ENCODE measurements around the gene PRKN. TPM values are rescaled to one million over a fixed set of nuclear protein-coding genes. Genes with fewer than 3 reads are reported as not detected.

PRKN gene
- total RNA-seq, 1 experiment from 2014 or later, result 2.0 TPM

DNA sequence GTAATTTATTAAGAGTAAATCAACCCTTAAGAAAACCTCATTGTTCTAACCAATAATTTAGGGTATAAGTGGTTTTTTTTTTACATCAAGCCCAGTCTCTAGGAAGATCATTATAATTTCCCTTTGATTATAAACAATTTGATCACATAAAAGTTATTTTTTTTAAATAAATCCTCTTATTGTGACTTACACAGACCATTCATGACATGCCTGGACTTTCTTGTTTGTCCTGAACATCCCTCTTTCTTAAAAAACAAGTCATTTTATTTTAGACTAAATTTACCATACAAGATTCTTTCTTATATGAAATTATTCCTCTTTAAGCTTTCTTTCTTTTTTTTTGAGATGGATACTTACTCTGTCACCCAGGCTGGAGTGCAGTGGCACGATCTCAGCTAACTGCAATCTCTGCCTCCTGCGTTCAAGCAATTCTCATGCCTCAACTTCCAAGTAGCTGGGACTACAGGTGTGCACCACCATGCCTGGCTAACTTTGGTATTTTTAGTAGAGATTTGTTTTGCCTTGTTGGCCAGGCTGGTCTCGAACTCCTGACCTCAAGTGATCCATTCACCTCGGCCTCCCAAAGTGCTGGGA, 1400.1 kb downstream of the PRKN start:
- no peak overlapping the region for H2BK12ac ChIP-seq (ENCODE audit: insufficient read length, low read depth, low read length)
- H3K18ac ChIP-seq (ENCODE audit: insufficient read length, low read depth, low read length), result no peak overlapping the region
- no peaks in the 10 kb centered on the region for H4K20me1 ChIP-seq (ENCODE audit: control insufficient read depth, insufficient read depth, insufficient read length)
- H2BK5ac ChIP-seq (ENCODE audit: insufficient read length, low read length), result no peak overlapping the region
- H3K36me3 Mint-ChIP-seq (ENCODE audit: insufficient read depth in 1 of 3, low read depth in 3 of 3), result peaks cover 22 to 57% (median 35%) of the 10 kb centered on the region in 3 experiments
- no peaks in the 10 kb centered on the region for H3K27me3 ChIP-seq (ENCODE audit: insufficient read depth, low read length)
- no peak overlapping the region for H3K14ac ChIP-seq (ENCODE audit: insufficient read depth, low read length)
- H3K4me3 Mint-ChIP-seq, result no peak overlapping the region
- H2BK120ac ChIP-seq (ENCODE audit: low read depth, low read length, poor library complexity, severe bottlenecking), result no peak overlapping the region
- H3K27me3 Mint-ChIP-seq (ENCODE audit: low read depth), result no peaks in the 10 kb centered on the region; the same call in 1 of the 2 replicates
- H2AFZ ChIP-seq (ENCODE audit: low read length), result no peak overlapping the region
- peaks cover 60 to 66% of the 10 kb centered on the region in 2 experiments for H3K9me3 Mint-ChIP-seq
- H3K9me3 ChIP-seq (ENCODE audit: control insufficient read depth, low read depth, low read length), result peaks cover 19% of the 10 kb centered on the region
- no peak overlapping the region for H4K8ac ChIP-seq (replicated peaks; ENCODE audit: insufficient read length, low read depth, low read length)
- H3K79me1 ChIP-seq (ENCODE audit: insufficient read depth, low read depth, low read length, poor library complexity, severe bottlenecking), result no peaks in the 10 kb centered on the region
- no peak overlapping the region for H2BK20ac ChIP-seq (ENCODE audit: low read depth, low read length, poor library complexity, severe bottlenecking)
- no peak overlapping the region for H3K4ac ChIP-seq (ENCODE audit: low read depth, low read length)
- no peak overlapping the region for H2BK15ac ChIP-seq (ENCODE audit: low read depth, low read length)
- no peak overlapping the region for H3K23ac ChIP-seq (ENCODE audit: insufficient read length, low read depth, low read length)
- H3K4me2 ChIP-seq (ENCODE audit: insufficient read depth, insufficient read length, low read length), result no peak overlapping the region
- H3K79me2 ChIP-seq (ENCODE audit: insufficient read depth, low read length), result no peaks in the 10 kb centered on the region
- no peak overlapping the region for H3K27ac Mint-ChIP-seq
- no peaks in the 10 kb centered on the region for H3K4me1 ChIP-seq (ENCODE audit: insufficient read depth, low read length)
- H3K27ac ChIP-seq (ENCODE audit: insufficient read length, low read depth, low read length), result no peak overlapping the region
- TF ChIP-seq, protein P1, sequence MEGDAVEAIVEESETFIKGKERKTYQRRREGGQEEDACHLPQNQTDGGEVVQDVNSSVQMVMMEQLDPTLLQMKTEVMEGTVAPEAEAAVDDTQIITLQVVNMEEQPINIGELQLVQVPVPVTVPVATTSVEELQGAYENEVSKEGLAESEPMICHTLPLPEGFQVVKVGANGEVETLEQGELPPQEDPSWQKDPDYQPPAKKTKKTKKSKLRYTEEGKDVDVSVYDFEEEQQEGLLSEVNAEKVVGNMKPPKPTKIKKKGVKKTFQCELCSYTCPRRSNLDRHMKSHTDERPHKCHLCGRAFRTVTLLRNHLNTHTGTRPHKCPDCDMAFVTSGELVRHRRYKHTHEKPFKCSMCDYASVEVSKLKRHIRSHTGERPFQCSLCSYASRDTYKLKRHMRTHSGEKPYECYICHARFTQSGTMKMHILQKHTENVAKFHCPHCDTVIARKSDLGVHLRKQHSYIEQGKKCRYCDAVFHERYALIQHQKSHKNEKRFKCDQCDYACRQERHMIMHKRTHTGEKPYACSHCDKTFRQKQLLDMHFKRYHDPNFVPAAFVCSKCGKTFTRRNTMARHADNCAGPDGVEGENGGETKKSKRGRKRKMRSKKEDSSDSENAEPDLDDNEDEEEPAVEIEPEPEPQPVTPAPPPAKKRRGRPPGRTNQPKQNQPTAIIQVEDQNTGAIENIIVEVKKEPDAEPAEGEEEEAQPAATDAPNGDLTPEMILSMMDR (conservative IDR thresholded peaks at IDR 0.05), result no peak
- H2AK5ac ChIP-seq (ENCODE audit: insufficient read length, low read length), result no peak overlapping the region
- no CpG with 5 or more reads among the region's 4 CpGs for WGBS (ENCODE audit: extremely low coverage, insufficient read length, low lambda C conversion rate)
- no peak overlapping the region for H3K9ac ChIP-seq (ENCODE audit: extremely low read depth, insufficient read length, low read length)
- DNase-seq, result no peak
- no peak overlapping the region for H3T11ph ChIP-seq (ENCODE audit: low read length)
- no peaks in the 10 kb centered on the region for H3K23me2 ChIP-seq (ENCODE audit: insufficient read length, low read depth, low read length, poor library complexity, severe bottlenecking)
- H3K56ac ChIP-seq (ENCODE audit: insufficient read length, low read depth, low read length), result no peak overlapping the region
- no peak overlapping the region for H4K91ac ChIP-seq (ENCODE audit: insufficient read length, low read depth, low read length)
- H4K5ac ChIP-seq (ENCODE audit: insufficient read length, low read depth, low read length), result no peak overlapping the region
- peaks cover 23 to 25% of the 10 kb centered on the region in 2 experiments for H3K4me1 Mint-ChIP-seq
